ENCODE results near the gene ABCD3.
"Not testable (repeated sequence)": the region's sequence is repeated elsewhere in the genome, so short reads cannot be mapped to it uniquely, and the experiment has no call there.

ABCD3 gene

GRCh38 chr1:94552071-94552586, 133.9 kb downstream of the ABCD3 start:
- DNase-seq, result no peak

DNA sequence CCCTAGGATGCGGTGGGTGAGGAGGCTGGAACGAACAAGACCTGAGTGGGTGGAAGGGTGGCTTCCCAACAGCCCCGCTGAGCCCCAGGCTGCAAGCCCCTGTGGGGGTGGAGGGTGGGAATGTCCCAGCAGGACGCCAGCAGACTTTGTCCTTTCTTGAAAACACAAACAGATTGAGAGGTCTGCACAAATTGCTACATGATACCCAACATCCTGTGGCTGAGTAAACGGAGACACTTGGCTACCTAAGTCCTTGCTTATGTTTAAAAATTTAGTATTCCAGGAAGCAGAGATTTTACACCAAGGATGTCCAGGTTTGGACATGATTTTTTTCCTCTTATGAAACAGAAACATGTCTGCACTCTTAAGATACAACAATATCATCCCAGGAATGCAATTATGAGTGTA, 135.1 kb downstream of the ABCD3 start:
- DNase-seq, result no peak

DNA sequence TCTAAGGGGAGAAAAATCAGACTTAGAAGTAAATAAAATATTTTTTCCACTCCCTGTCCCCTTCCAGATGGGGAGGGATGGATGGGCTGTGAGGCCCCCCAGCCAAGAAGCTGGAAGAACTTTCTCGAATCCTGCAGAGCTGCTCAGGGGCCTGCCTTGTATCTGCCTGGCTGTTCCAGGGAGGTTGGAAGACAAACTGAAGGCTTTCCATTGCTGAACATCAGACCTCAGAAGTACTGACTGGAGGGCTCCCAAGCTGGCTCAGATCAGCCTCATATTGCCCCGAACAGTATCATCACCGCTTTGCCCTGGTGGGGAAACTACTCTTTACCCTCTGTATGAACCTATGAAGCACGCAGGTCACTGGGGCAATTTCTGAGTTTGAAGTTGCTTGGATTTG, 135.7 kb downstream of the ABCD3 start:
- no peak for DNase-seq

GRCh38 chr1:94554580-94554979, 136.4 kb downstream of the ABCD3 start:
- no peak for DNase-seq

DNA sequence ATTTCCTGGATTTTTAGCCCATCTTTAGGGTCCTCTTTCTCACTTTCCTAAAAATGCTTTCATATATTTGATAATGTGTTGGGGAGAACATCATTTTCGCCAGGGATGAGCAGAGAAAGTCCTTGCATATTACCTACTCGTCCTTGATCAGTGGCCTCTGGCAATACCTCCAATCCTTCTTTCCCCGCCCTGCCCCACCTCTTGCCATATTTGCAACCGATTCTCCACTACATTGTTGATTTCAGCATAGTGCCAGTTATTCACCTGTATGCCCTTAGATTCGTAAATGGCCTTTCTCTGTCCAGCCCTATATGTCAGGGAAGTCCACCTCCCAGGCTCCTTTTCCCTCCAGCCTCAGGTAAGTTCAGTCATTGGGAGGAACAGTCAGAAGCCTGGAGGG, 136.9 kb downstream of the ABCD3 start:
- no peak for DNase-seq

- DNase-seq, result no peak
Observed at GRCh38 chr1:94559921-94560320, 141.7 kb downstream of the ABCD3 start.

DNA sequence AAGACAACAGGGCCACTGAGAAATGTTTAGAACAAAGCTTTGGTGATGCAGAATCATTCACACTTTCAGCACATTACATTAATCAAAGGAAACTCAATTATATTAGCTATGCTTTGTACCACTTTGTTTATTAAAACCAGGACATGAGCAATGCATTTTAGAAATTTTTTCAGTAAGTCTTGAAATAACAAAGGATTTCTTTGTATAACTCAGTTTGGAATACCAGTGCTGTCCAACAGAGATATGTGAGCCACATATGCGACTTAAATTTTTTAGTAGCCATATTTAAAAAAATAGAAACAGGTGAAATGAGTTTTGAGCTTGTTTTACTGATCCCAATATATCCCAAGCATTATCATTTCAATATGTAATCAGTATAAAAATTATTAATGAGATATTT, 142.1 kb downstream of the ABCD3 start:
- DNase-seq, result peak; percentile 31

- no peak for DNase-seq
Observed at GRCh38 chr1:94562519-94563260, 144.5 kb downstream of the ABCD3 start.

DNA sequence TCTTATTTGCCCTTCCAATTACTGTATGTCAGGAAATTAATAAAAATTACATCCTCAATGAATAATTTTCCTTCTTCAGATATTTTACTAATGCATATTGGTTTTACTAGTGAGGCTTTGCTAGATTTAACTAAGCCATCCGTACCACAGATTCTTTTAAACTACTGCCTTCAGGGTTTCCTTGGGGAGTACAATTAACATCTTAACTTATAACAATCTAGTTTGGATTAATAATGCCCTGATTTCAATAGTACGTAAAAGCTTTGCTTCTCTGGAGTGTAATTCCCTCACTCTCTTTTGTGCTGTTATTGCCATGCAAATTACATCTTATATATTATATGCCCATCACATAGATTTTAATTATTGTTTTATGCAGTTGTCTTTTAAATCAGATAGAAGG, 147.7 kb downstream of the ABCD3 start:
- DNase-seq, result no peak

- DNase-seq, result not testable (repeated sequence)
Observed at GRCh38 chr1:94566436-94566835, 148.2 kb downstream of the ABCD3 start.

DNA sequence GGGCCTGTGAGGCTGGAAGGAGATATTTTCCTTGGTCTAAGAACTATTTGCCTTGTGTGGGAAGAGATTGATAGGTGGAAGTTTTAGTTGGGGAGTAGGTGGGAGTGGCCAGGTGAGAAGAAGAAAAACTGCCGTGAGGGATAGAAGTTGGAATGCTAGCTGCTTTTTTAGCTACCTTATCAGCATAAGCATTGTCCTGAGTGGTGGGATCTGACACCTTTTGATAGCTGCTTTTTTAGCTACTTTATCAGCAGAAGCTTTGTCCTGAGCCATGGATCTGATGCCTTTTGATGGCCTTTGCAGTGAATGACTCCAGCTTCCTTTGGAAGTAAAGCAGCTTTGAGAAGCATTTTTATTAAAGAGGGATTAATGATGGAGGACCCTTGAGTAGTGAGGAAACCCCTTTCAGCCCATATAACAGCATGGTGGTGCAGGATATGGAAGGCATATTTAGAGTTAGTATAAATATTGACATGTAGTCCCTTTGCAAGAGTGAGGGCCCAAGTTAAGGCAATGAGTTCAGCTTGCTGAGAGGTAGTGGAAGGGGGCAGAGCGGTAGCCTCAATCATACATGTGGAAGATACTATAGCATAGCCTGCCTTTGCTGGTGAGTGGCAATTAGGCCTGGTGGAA, 149.9 kb downstream of the ABCD3 start:
- not testable (repeated sequence) for DNase-seq

All from EL (cell line).